Stimulated activated naive CD8-positive, alpha-beta T cell treated with anti-CD3 and anti-CD28 coated beads, Interleukin-15, Interleukin-2, amounts not matched to agents 100 U/mL and 50 U/mL, for 24 hours (primary cell): ENCODE data around the gene DGKA.
"Not testable (repeated sequence)": the region's sequence is repeated elsewhere in the genome, so short reads cannot be mapped to it uniquely, and the experiment has no call there.

ENCODE experiments used
- ATAC-seq: fragments of 150-1000 bp; cut with Tn5 transposase; one replicate; pipeline ENCODE4 v1.10.0; 2021
- DNase-seq: peaks from one replicate; pipeline ENCODE4 v3.0.0; 2021

DGKA gene

DNA sequence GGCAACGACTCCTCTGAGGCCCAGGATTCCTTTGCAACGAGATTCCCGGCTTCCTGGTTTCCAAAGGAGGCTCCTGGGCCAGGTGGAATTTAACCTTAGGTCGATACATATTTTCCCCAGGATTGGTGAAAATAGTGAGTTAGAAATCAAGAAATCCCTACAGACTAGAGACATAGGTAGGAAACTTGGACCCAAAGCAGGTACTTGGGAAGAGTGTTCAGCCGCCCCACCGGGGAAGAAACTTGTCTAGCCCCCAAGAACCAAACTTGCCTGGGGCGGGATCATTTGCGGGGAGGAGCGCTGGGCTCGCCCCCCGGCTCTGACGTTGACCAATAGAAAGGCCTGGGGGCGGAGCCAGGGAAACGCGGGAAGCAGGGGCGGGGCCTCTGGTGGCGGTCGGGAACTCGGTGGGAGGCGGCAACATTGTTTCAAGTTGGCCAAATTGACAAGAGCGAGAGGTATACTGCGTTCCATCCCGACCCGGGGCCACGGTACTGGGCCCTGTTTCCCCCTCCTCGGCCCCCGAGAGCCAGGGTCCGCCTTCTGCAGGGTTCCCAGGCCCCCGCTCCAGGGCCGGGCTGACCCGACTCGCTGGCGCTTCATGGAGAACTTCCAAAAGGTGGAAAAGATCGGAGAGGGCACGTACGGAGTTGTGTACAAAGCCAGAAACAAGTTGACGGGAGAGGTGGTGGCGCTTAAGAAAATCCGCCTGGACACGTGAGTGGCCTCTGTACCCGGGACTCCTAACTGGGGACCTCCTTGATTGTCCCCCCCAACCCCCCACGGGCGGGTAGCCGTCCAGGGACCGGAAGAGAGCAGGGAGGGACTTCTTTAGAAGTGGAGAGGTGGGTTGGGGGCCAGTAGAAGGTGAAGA, 35.7 kb downstream of the DGKA start, which contains the start of gene CDK2:
Gene CDK2, plus strand, starts transcription at position 423 of the 874 bp plus-strand sequence. Its CDS starts 179 bp downstream, at position 602.
- DNase-seq (peak; percentile 97), ATAC-seq (peak; percentile 96)

GRCh38 chr12:55969356-55969755, 38.4 kb downstream of the DGKA start:
- ATAC-seq, result no peak
- no peak for DNase-seq

GRCh38 chr12:55970775-55971174, 39.8 kb downstream of the DGKA start:
- DNase-seq (no peak), ATAC-seq (no peak)

DNA sequence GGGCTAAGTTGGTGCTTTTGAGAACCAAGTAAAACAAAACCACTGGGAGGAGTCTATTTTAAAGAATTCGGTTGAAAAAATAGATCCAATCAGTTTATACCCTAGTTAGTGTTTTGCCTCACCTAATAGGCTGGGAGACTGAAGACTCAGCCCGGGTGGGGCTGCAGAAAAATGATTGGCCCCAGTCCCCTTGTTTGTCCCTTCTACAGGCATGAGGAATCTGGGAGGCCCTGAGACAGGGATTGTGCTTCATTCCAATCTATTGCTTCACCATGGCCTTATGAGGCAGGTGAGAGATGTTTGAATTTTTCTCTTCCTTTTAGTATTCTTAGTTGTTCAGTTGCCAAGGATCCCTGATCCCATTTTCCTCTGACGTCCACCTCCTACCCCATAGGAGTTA, 41.1 kb downstream of the DGKA start:
- DNase-seq, result no peak
- ATAC-seq, result no peak

DNA sequence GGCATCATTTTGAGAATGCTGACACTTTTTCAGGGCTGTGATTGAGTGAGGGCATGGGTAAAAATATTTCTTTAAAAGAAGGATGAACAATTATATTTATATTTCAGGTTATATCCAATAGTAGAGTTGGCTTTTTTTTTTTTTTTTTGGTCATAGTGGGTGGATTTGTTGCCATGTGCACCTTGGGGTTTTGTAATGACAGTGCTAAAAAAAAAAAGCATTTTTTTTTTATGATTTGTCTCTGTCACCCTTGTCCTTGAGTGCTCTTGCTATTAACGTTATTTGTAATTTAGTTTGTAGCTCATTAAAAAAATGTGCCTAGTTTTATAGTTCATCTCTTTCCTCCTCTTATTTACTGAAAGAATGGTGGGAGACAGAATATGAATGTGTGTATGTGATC, 41.5 kb downstream of the DGKA start:
- DNase-seq (no peak), ATAC-seq (no peak)

DNA sequence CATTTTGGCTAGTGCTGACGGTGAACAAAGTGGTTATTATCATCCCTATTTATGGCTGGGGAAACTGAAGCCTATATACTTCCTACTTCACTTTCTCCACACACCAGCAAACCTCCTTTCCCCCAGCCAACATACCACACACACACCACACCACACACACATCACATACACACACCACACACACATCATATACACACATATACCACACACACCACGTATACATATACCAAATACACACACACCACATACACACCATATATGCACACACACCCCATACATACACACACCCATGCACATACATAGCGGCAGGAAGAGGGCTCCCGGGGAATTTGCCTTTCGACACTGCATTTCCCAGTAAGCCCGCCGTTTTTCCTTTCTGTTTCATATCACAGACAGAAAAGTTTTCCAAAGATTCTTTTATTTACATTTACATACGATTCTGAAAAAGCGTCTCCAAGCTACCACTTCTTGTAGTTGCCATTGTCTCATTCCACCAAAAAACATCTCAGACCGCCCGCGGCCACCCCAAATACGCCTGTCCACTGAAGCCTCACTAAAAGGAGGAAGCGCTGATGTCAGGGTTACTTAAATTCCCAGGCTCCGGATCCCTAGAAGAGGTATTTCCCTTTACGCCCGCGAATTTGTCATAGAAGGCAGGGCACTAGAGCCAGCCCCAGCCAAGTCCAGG, 42.1 kb downstream of the DGKA start:
- DNase-seq (no peak), ATAC-seq (no peak)

DNA sequence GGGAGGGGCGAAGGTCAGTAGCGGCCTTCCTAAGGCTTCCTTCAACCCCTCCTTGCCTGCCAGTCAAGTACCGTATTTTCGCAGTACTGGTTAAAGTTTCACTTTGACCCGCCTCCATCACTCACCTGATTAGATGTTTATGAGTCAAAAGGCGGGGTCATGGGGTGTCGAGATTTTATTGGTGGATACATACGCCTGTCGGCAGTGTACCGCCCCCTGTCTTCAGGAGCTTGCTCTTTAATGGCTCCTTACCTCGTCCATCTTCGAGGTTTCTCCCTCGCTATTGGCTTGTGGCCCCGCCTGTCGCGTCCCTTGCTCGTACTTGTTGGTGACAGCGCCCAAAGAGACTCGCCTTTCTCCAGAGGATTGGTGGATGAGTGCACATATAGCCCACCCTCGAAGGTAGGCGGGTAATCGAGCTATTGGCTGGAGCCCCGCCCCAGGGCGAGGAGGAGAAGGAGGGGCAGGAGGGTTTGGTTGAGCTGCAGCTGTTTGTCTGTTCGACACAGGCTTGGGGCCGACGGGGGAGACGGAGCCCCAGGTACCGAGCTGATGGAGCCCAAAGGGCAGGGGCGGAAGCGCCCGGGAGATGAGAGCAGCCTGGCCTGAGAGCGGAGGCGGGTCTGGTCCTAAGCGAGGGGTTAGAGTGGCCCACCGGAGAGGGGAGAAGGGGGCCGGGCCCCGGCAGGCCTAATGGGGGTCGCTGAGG, 42.8 kb downstream of the DGKA start, which contains the start of gene RAB5B:
Gene RAB5B, plus strand, starts transcription at position 480 of the 709 bp plus-strand sequence. CDS start 12,883 bp downstream, outside the sequence.
- ATAC-seq, result peak; percentile 95
- DNase-seq, result peak; percentile 96

DNA sequence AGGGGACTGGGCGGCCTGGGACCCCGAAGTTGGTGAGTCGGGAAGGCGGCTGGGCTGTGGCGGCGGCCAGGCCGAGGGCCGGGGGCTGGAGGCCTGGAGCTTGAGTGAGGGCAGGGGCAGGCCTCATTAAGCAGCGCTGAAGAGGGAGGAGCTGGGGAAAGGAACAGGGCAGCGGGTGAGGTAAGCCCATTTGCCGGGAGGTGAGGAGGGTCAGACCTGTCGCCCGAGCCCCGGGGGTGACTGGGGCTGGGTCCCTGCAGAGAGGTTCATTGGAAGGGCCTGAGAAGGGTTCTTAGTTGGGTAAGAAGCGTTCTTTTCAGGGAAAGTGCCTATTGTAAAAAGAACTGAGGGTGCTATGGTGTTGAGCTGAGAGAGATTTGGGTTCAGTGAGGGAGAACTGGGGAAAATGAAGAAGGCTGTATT, 43.4 kb downstream of the DGKA start:
- peak; percentile 3 for ATAC-seq
- peak; percentile 44 for DNase-seq

GRCh38 chr12:55978393-55978792, 47.4 kb downstream of the DGKA start:
- DNase-seq, result no peak
- no peak for ATAC-seq

DNA sequence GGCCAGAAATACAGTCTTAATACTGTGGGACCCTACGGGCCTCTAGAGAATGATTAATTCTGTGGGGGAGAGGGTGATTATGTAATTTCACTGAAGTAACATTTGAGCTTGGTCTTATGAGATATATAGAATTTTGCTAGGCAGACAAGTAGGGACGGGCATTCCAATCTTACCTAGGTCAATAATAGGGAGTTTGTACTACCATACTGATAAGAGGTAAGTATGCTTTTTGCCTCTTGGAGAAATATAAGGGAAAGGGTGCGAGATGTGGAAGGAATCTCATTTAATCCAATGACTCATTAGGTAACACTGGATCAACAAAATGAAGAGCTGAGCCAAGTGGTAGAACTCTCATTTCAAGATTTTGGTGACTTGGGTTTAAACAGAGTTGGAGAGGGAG, 48.1 kb downstream of the DGKA start:
- DNase-seq (no peak), ATAC-seq (no peak)

GRCh38 chr12:55981882-55982281, 50.9 kb downstream of the DGKA start:
- ATAC-seq, DNase-seq: not testable (repeated sequence)

DNA sequence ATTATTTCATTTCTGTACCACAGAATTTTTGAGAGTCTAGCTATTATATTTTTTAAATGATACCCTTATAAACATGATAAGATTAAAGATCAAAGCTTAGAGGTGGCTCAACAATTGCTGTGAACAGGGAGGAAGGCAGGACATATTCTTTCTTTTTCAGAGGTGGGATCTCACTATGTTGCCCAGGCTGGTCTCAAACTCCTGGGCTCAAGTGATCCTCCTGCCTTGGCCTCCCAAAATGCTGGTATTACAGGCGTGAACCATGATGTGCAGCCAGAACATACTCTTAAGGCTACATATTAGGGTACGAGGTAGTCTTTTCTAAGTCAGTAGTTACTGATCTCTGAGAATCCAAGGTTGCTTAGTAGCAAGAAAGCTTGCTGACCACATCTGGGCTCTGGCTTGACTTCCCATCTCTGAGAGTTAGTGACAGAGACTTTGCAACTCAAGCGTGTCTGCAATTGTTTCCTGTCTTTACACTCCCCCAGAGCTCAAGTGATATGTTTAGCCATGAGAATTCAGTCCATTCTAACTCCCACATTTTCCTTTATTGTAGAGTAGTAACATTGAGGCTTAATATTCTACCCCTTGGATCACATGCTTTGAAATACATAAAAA, 51.5 kb downstream of the DGKA start:
- DNase-seq, result no peak
- ATAC-seq, result no peak

DNA sequence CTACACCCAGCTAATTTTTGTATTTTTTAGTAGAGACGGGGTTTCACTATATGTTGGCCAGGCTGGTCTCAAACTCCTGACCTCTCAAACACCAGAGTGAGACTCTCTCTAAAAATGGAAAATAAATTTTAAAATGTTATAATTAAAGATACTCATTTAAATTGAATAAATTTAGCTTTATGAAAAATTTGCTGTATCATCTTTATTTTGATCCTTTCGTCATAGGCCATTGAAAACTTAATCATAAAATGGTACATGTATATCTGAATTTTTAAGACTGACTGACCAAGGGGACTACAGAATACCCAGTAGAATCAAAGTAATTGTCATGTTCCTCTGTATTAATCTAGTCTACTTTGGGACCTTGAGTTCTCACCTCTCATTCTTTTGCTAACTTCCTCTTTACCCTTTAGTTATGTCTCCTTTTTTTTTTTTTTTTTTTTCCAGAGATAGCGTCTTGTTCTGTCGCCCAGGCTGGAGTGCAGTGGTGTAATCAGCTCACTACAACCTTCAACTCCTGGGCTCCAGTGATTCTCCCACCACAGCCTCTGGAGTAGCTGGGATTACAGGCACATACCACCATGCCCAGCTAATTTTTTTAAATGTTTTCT, 52.4 kb downstream of the DGKA start:
- no peak for DNase-seq
- ATAC-seq, result no peak

DNA sequence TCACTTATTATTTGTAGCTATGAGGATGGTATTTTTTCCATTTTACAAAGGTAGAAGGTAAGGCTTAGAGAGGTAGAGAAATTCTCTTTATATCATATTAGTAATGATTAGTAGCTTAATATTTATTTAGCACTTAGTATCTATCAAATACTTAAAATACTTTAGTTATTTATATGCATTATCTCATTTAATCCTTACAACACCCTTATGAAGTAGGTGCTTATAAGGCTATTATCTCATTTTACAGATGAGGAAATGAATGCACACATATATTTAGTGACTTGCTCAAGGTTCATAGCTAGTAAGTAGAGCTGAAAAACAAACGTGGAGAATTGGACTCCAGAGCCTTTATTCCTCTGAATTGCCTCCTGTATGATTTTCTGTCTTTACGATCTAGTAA, 53.9 kb downstream of the DGKA start:
- ATAC-seq (no peak), DNase-seq (no peak)

GRCh38 chr12:55985341-55985740, 54.4 kb downstream of the DGKA start:
- no peak for ATAC-seq

GRCh38 chr12:55985976-55986375, 55.0 kb downstream of the DGKA start:
- ATAC-seq, DNase-seq: not testable (repeated sequence)

More at GRCh38 chr12:55985341-55985740, 54.4 kb downstream of the DGKA start:
- DNase-seq, result no peak

GRCh38 chr12:55991110-55991509, 60.1 kb downstream of the DGKA start:
- DNase-seq (no peak), ATAC-seq (no peak)

DNA sequence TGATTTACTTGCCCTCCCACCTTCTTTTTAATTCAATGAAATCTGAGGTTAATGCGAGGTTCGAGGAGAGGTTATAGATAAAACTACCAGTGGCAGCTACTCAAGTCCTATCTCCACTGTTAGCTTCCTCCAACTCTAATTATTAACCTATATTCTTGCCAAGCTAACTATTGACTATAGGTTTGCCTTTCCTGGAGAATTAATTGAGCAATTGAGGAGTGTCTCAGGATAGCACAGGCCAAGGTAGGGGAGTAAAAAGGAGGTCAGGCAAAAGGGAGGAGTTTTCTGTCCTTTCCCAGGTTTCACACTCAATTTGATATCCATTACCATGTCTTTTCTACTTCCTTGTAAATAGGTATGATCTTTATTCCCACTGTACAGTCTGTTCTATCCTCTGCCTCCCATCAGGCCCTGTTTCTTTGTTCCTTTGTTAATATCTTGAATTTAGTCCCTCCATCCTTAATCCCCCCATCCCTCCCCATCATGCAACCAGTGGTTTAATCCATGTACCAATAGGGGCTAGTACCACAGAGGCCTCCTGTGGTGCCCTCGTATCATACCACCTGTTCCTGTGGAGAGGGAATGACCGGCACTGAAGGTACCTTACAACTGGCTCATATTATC, 62.4 kb downstream of the DGKA start:
- no peak for ATAC-seq
- DNase-seq, result no peak

DNA sequence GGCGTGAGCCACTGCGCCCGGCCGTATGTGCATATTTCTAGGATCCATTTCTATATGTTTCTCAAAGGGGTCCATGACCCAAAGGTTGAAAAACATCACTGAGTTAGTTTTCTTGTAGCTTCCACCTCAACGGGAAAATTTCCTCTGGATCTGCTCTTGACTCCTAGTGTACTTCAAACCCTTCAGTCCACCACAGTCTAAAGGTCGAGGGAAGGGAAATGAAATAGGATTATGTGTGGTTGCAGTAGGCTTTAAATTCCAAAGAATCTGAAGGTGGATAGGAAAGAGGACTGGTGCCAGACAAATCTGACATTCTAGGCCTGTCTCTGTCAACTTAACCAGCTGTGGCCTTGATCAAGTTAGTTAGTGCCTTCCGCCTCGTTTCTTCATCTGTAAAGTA, 64.4 kb downstream of the DGKA start:
- ATAC-seq (no peak), DNase-seq (no peak)

GRCh38 chr12:55996201-55996714, 65.3 kb downstream of the DGKA start:
- ATAC-seq (peak; percentile 42), DNase-seq (peak; percentile 68)
